Measurements from ENCODE around the gene TUBB2B.
"Not testable (repeated sequence)": the region's sequence is repeated elsewhere in the genome, so short reads cannot be mapped to it uniquely, and the experiment has no call there.

The TUBB2B gene

GRCh38 chr6:3181105-3181504, 46.3 kb downstream of the TUBB2B start:
- no peak overlapping the region for H3K9ac ChIP-seq (ENCODE audit: low read length)
- H3K4me2 ChIP-seq (ENCODE audit: low read length, poor library complexity, severe bottlenecking): no peak overlapping the region
- WGBS: 80% methylated on average over 2 of the region's 2 CpGs
- no peak overlapping the region for H2BK15ac ChIP-seq (ENCODE audit: low read depth, poor library complexity, severe bottlenecking)
- no peak overlapping the region for H3K14ac ChIP-seq (ENCODE audit: low read length in 2 of 2)
- no peak overlapping the region for H2BK5ac ChIP-seq (ENCODE audit: low read depth, low read length, poor library complexity, severe bottlenecking)
- H3K4me3 ChIP-seq (ENCODE audit: insufficient read depth in 1 of 2, low read depth in 1 of 2, low read length in 2 of 2): no peak overlapping the region
- H3K4ac ChIP-seq (ENCODE audit: low read depth in 1 of 2, low read length in 2 of 2): no peak overlapping the region
- no peaks in the 10 kb centered on the region for H3K79me1 ChIP-seq (replicated peaks; ENCODE audit: low read length, poor library complexity, severe bottlenecking)
- H3K27me3 ChIP-seq (ENCODE audit: control insufficient read depth in 1 of 2, insufficient read depth in 1 of 2, low read length in 2 of 2): peaks cover 0 to 35% of the 10 kb centered on the region in 2 experiments
- H2BK12ac ChIP-seq (ENCODE audit: low read length in 2 of 2): no peak overlapping the region
- H3K36me3 ChIP-seq (ENCODE audit: control insufficient read depth in 1 of 2, insufficient read depth in 2 of 2, low read depth in 1 of 2, low read length in 2 of 2): no peaks in the 10 kb centered on the region
- DNase-seq: no peak
- H4K8ac ChIP-seq (ENCODE audit: low read length): no peak overlapping the region
- peaks cover 4% of the 10 kb centered on the region for H3K4me1 ChIP-seq (ENCODE audit: control insufficient read depth, insufficient read depth, low read depth, low read length)
- H3K27ac ChIP-seq (ENCODE audit: low read length, poor library complexity, severe bottlenecking): no peak overlapping the region
- no peaks in the 10 kb centered on the region for H3K9me3 ChIP-seq (ENCODE audit: control insufficient read depth, low read length)
- no peak overlapping the region for H3K18ac ChIP-seq (ENCODE audit: low read depth in 1 of 2, low read length in 2 of 2)
- no peak overlapping the region for H2AK5ac ChIP-seq (ENCODE audit: low read length, severe bottlenecking)
- H2AFZ ChIP-seq (ENCODE audit: low read depth, low read length): no peak overlapping the region
- H2BK120ac ChIP-seq (ENCODE audit: low read depth, low read length): no peak overlapping the region
- no peak overlapping the region for H4K91ac ChIP-seq (ENCODE audit: low read length)
- H3K23ac ChIP-seq (ENCODE audit: low read length in 2 of 2): no peak overlapping the region

GRCh38 chr6:3179945-3180344, 47.5 kb downstream of the TUBB2B start:
- peak overlapping the region in 1 of 2 experiments; percentile 45 for H3K4me3 ChIP-seq (ENCODE audit: insufficient read depth in 1 of 2, low read depth in 1 of 2, low read length in 2 of 2)
- H3K36me3 ChIP-seq (ENCODE audit: control insufficient read depth in 1 of 2, insufficient read depth in 2 of 2, low read depth in 1 of 2, low read length in 2 of 2); H3K18ac ChIP-seq (ENCODE audit: low read depth in 1 of 2, low read length in 2 of 2); H3K14ac ChIP-seq (ENCODE audit: low read length in 2 of 2); H3K9me3 ChIP-seq (ENCODE audit: control insufficient read depth, low read length); H4K91ac ChIP-seq (ENCODE audit: low read length); H3K79me1 ChIP-seq (replicated peaks; ENCODE audit: low read length, poor library complexity, severe bottlenecking); H2BK12ac ChIP-seq (ENCODE audit: low read length in 2 of 2); H3K4ac ChIP-seq (ENCODE audit: low read depth in 1 of 2, low read length in 2 of 2); H2AK5ac ChIP-seq (ENCODE audit: low read length, severe bottlenecking); H3K4me1 ChIP-seq (ENCODE audit: control insufficient read depth, insufficient read depth, low read depth, low read length); H2BK5ac ChIP-seq (ENCODE audit: low read depth, low read length, poor library complexity, severe bottlenecking); H2BK120ac ChIP-seq (ENCODE audit: low read depth, low read length); H2AFZ ChIP-seq (ENCODE audit: low read depth, low read length); H3K23ac ChIP-seq (ENCODE audit: low read length in 2 of 2); H3K9ac ChIP-seq (ENCODE audit: low read length); H4K8ac ChIP-seq (ENCODE audit: low read length); H3K27ac ChIP-seq (ENCODE audit: low read length, poor library complexity, severe bottlenecking); H3K4me2 ChIP-seq (ENCODE audit: low read length, poor library complexity, severe bottlenecking); H2BK15ac ChIP-seq (ENCODE audit: low read depth, poor library complexity, severe bottlenecking); DNase-seq: not testable (repeated sequence)
- WGBS: 100% methylated on average over 5 of the region's 8 CpGs
- H3K27me3 ChIP-seq (ENCODE audit: control insufficient read depth in 1 of 2, insufficient read depth in 1 of 2, low read length in 2 of 2): peaks cover 0 to 28% of the 10 kb centered on the region in 2 experiments

GRCh38 chr6:3178666-3179065, 48.8 kb downstream of the TUBB2B start:
- 94% methylated on average over 8 of the region's 8 CpGs for WGBS
- not testable (repeated sequence) for DNase-seq; H3K36me3 ChIP-seq (ENCODE audit: control insufficient read depth in 1 of 2, insufficient read depth in 2 of 2, low read depth in 1 of 2, low read length in 2 of 2); H4K91ac ChIP-seq (ENCODE audit: low read length); H3K4ac ChIP-seq (ENCODE audit: low read depth in 1 of 2, low read length in 2 of 2); H3K4me1 ChIP-seq (ENCODE audit: control insufficient read depth, insufficient read depth, low read depth, low read length); H2BK12ac ChIP-seq (ENCODE audit: low read length in 2 of 2); H2BK15ac ChIP-seq (ENCODE audit: low read depth, poor library complexity, severe bottlenecking); H3K14ac ChIP-seq (ENCODE audit: low read length in 2 of 2); H3K9ac ChIP-seq (ENCODE audit: low read length); H4K8ac ChIP-seq (ENCODE audit: low read length); H3K79me1 ChIP-seq (replicated peaks; ENCODE audit: low read length, poor library complexity, severe bottlenecking); H3K4me3 ChIP-seq (ENCODE audit: insufficient read depth in 1 of 2, low read depth in 1 of 2, low read length in 2 of 2); H2AK5ac ChIP-seq (ENCODE audit: low read length, severe bottlenecking); H2BK120ac ChIP-seq (ENCODE audit: low read depth, low read length); H2AFZ ChIP-seq (ENCODE audit: low read depth, low read length); H2BK5ac ChIP-seq (ENCODE audit: low read depth, low read length, poor library complexity, severe bottlenecking); H3K27ac ChIP-seq (ENCODE audit: low read length, poor library complexity, severe bottlenecking); H3K23ac ChIP-seq (ENCODE audit: low read length in 2 of 2); H3K18ac ChIP-seq (ENCODE audit: low read depth in 1 of 2, low read length in 2 of 2); H3K4me2 ChIP-seq (ENCODE audit: low read length, poor library complexity, severe bottlenecking); H3K9me3 ChIP-seq (ENCODE audit: control insufficient read depth, low read length)
- peaks cover 0 to 16% of the 10 kb centered on the region in 2 experiments for H3K27me3 ChIP-seq (ENCODE audit: control insufficient read depth in 1 of 2, insufficient read depth in 1 of 2, low read length in 2 of 2)

DNA sequence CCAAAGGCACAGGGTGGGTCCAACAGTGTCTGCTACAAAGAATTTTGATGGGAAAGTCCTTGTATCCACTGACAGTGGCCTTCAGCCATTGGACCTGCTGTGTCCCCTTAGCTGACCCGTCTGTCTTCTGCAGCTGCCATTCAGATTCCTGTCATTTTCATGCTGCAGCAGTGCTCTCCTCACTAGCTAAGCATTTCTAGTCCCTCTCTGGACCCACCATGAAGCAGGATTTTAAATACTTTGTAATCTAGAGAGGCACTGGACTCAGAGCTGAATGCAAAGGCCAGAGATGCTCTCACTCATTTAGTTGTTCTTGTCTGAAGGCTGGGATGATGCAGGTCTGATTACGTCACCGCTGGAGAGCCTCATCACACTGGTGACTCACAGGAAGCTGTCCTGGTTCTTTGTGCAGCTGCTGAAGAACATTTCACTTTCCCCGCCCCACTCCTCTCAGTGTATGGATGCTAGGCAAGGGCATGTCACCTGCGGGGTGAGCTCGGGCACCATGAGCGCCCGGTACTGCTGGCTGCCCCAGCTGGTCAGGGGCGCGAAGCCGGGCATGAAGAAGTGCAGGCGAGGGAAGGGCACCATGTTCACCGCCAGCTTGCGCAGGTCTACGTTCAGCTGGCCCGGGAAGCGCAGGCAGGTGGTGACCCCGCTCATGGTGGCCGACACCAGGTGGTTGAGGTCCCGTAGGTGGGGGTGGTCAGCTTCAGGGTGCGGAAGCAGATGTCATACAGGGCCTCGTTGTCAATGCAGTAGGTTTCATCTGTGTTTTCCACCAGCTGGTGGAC, 50.7 kb downstream of the TUBB2B start:
- H2BK5ac ChIP-seq (ENCODE audit: low read depth, low read length, poor library complexity, severe bottlenecking): no peak overlapping the region
- peak overlapping the region in 1 of 2 experiments; percentile 38 for H3K4ac ChIP-seq (ENCODE audit: low read depth in 1 of 2, low read length in 2 of 2)
- no peak overlapping the region for H3K23ac ChIP-seq (ENCODE audit: low read length in 2 of 2)
- no peak overlapping the region for H3K4me3 ChIP-seq (ENCODE audit: insufficient read depth in 1 of 2, low read depth in 1 of 2, low read length in 2 of 2)
- 81% methylated on average over 21 of the region's 22 CpGs for WGBS
- H4K91ac ChIP-seq (ENCODE audit: low read length): peak overlapping the region; percentile 78
- no peak overlapping the region for H2BK15ac ChIP-seq (ENCODE audit: low read depth, poor library complexity, severe bottlenecking)
- H3K4me1 ChIP-seq (ENCODE audit: control insufficient read depth, insufficient read depth, low read depth, low read length): peaks cover 4% of the 10 kb centered on the region
- H3K18ac ChIP-seq (ENCODE audit: low read depth in 1 of 2, low read length in 2 of 2): peak overlapping the region; percentile 35 to 77
- H3K27ac ChIP-seq (ENCODE audit: low read length, poor library complexity, severe bottlenecking): no peak overlapping the region
- H2BK120ac ChIP-seq (ENCODE audit: low read depth, low read length): no peak overlapping the region
- peaks cover 0 to 10% of the 10 kb centered on the region in 2 experiments for H3K27me3 ChIP-seq (ENCODE audit: control insufficient read depth in 1 of 2, insufficient read depth in 1 of 2, low read length in 2 of 2)
- H2AK5ac ChIP-seq (ENCODE audit: low read length, severe bottlenecking): no peak overlapping the region
- no peaks in the 10 kb centered on the region for H3K9me3 ChIP-seq (ENCODE audit: control insufficient read depth, low read length)
- H2BK12ac ChIP-seq (ENCODE audit: low read length in 2 of 2): peak overlapping the region in 1 of 2 experiments; percentile 61
- H3K14ac ChIP-seq (ENCODE audit: low read length in 2 of 2): no peak overlapping the region
- no peak overlapping the region for H2AFZ ChIP-seq (ENCODE audit: low read depth, low read length)
- H3K4me2 ChIP-seq (ENCODE audit: low read length, poor library complexity, severe bottlenecking): no peak overlapping the region
- no peaks in the 10 kb centered on the region for H3K36me3 ChIP-seq (ENCODE audit: control insufficient read depth in 1 of 2, insufficient read depth in 2 of 2, low read depth in 1 of 2, low read length in 2 of 2)
- peak; percentile 95 for DNase-seq
- no peaks in the 10 kb centered on the region for H3K79me1 ChIP-seq (replicated peaks; ENCODE audit: low read length, poor library complexity, severe bottlenecking)
- no peak overlapping the region for H3K9ac ChIP-seq (ENCODE audit: low read length)
- no peak overlapping the region for H4K8ac ChIP-seq (ENCODE audit: low read length)

Data from mesenchymal stem cell (in vitro differentiated cells and primary cell).